ENCODE data around the gene EVI5.
A peak's percentile ranks its signal among the peaks of the same experiment; 100 is the strongest.

The EVI5 gene

GRCh38 chr1:92784639-92785500, at the start of gene EVI5:
EVI5 (minus strand) TSS chr1:92785108; CDS start chr1:92736546, 48,562 bp downstream.
- DNase-seq (ENCODE audit: low read depth in 3 of 3, low spot score in 1 of 3) = peak in 2 of 3 donors; percentile 10 to 38

DNA sequence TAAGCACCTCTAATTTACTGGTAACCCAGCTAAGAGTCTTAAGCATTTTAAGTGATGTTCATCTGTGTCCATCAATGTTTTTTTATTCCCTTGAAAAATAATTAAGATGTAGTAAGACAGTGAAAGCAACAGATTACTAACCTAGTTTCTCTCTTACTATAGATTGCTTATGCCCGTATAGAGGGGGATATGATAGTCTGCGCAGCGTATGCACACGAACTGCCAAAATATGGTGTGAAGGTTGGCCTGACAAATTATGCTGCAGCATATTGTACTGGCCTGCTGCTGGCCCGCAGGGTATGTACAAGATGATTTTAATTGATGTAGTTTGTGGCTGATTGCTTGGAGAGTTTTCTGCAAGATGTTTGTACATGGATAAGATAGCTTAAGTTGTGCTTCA, 49.7 kb upstream of the EVI5 start:
- DNase-seq (ENCODE audit: low read depth in 3 of 3, low spot score in 1 of 3) = no peak

GRCh38 chr1:92833840-92834239, 48.9 kb upstream of the EVI5 start:
- DNase-seq (ENCODE audit: low read depth in 3 of 3, low spot score in 1 of 3) = no peak

DNA sequence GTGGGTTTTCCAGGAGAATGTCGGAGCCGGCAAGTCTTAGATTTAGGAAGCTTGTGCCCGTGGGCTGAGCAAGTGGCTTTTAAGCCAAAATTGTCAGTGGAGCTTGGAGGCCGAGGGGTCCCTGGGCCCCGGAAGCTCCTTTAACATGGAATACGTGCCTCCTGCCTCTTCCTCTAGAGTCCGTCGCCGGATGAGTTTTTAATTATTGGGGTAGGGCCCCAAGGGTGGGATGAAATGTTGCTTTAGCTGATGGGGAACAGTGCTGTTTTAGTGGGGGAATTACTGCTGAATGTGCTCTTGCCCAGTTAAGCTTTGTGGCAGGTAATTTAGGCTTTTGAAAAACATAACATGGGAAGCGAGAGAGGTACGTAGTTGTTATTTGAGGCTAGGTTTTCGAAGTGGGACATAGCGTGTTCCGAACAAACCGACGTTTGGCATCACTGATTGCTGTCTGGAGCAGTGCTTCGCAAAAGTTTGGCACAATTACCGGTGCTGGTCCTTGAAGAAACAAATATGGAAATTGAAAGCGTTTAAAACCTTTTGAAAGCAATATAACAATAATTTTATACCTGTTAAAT, 47.7 kb upstream of the EVI5 start:
- DNase-seq (ENCODE audit: low read depth in 3 of 3, low spot score in 1 of 3) = no peak

DNA sequence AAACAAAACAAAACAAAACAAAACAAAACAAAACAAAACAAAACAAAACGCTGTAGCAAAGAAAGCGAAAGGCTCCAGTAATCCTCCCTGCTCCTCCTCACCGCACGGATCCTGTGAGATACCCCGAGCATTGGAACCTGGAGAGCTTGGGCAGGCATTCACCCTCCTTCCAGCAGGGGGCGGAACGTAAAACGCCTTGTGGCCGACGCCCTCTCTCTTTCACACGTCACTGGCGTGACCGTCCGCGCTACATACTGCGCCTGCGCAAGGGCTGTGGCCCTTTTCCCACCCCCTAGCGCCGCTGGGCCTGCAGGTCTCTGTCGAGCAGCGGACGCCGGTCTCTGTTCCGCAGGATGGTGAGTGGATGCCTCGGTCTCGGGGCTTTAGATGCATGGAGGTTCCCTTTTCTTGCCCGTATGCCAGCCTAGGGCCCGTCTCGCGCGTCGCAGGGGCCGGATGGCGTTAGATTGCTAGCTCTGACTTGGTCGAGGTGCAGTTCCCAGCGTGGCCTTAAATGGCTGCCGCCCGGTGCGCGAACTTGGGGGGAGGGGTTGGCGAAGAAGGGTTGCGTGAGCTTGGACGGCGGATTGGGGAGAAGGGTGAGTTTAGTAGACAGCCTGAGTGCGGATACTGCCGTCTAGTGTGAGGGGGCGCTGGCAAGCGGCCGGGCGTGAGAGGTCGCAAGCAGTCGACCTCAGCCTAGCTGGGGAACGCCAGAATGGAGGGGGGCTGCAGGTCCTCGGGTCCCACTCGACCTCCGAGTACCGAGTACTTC, 47.0 kb upstream of the EVI5 start, which contains the start of gene RPL5:
RPL5 (plus strand) TSS at position 279 of the 775 bp plus-strand sequence; CDS start at position 354, 75 bp downstream.
- peak; percentile 92 to 94 (median 94) for DNase-seq (ENCODE audit: low read depth in 3 of 3, low spot score in 1 of 3)

- no peak for DNase-seq (ENCODE audit: low read depth in 3 of 3, low spot score in 1 of 3)
These were observed 46.5 kb upstream of the EVI5 start for GRCh38 chr1:92831368-92831761.

DNA sequence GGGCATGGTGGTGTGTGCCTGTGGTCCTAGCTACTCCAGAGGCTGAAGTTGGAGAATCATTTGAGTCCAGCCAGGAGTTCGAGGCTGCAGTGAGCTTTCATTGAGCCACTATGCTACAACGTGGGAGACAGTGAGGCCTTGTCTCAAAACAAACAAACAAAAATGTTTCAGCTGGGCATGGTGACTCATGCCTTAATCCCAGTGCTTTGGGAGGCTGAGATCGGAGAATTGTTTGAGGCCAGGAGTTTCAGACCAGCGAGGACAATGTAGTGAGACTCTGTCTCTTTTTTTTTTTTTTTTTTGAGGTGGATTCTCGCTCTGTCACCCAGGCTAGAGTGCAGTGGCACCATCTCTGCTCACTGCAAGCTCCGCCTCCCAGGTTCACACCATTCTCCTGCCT, 41.9 kb upstream of the EVI5 start:
- DNase-seq (ENCODE audit: low read depth in 3 of 3, low spot score in 1 of 3) = no peak

DNA sequence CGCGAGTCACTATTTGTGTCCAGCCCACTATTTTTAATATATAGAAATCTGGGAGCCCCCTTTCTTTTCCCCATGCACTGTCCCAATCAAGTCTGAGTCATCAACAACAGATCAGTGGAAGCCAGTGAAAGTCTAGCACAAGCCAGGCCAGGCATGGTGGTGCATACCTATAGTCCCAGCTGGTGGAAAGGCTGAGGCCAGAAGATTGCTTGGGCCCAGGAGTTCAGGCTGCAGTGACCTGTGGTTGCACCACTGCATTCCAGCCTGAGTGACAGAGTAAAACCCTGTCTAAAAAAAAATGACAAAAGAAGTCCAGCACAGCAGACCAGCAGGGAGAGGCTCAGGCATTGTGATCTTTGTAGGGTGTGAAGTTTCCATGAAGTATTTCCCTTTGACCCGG, 38.0 kb upstream of the EVI5 start:
- no peak for DNase-seq (ENCODE audit: low read depth in 3 of 3, low spot score in 1 of 3)

DNA sequence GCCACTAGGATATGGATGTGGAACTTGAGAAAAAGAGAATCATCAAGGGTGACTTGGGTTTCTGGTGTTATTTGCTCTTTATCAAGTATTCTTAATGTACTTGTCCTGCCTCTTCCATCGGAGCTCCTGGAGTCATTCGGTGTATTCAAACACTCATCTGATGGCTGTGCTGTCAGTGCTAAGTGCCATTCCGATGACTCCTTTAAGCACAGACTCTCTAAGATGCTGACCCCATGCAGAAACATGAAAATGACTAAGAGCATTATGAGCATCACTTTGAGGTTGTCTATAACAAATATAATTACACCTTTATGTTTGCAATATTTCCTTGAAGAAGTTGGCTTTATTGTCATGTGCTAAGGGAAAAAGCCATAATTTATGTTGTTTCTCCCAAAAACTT, 35.6 kb upstream of the EVI5 start:
- DNase-seq (ENCODE audit: low read depth in 3 of 3, low spot score in 1 of 3) = no peak

DNA sequence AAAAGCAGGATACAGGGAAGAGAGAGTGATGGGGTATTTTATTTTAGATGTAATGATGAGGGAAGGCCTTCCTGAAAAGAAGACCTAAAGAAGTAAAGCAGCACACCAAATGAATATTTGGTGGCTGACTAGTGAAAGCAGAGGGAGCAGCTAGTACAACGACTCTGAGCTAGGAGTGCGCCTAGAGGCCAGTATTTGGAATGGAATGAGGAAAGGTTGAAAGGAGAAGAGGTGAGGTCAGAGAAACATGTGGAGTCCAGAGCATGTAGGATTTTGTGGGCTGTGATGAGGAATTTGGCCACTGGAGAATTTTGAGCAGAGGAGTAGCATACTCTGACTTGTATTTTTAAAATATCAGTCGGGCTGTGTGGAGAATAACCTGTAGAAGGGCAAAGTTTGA, 35.1 kb upstream of the EVI5 start:
- DNase-seq (ENCODE audit: low read depth in 3 of 3, low spot score in 1 of 3) = no peak

- DNase-seq (ENCODE audit: low read depth in 3 of 3, low spot score in 1 of 3) = no peak
These were observed 33.3 kb upstream of the EVI5 start for GRCh38 chr1:92817986-92818764.

GRCh38 chr1:92817137-92817697, 32.3 kb upstream of the EVI5 start:
- DNase-seq (ENCODE audit: low read depth in 3 of 3, low spot score in 1 of 3) = no peak

GRCh38 chr1:92816732-92817131, 31.8 kb upstream of the EVI5 start:
- no peak for DNase-seq (ENCODE audit: low read depth in 3 of 3, low spot score in 1 of 3)

- no peak for DNase-seq (ENCODE audit: low read depth in 3 of 3, low spot score in 1 of 3)
These were observed 23.5 kb upstream of the EVI5 start for GRCh38 chr1:92808381-92808780.

DNA sequence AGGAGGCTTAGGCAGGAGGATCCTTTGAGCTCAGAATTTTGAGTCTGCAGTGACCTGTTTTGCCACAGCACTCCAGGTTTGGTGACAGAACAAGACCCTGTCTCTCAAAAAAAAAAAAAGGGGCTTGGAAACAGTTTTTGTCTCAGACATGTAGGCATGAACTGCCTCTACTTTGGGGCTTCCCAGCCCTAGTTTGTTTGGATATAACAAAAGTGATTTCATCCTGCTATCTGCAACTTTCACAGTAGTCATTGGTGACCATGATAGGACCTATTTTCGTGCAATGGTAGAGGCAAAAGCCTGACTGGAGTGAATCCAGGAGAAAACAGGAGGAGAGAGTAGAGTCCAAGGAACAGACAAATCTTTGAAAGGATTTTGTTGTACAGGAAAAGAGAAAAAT, 20.3 kb upstream of the EVI5 start:
- DNase-seq (ENCODE audit: low read depth in 3 of 3, low spot score in 1 of 3) = no peak

GRCh38 chr1:92804721-92805201, 19.9 kb upstream of the EVI5 start:
- no peak for DNase-seq (ENCODE audit: low read depth in 3 of 3, low spot score in 1 of 3)

GRCh38 chr1:92803140-92803887, 18.4 kb upstream of the EVI5 start:
- no peak for DNase-seq (ENCODE audit: low read depth in 3 of 3, low spot score in 1 of 3)

DNA sequence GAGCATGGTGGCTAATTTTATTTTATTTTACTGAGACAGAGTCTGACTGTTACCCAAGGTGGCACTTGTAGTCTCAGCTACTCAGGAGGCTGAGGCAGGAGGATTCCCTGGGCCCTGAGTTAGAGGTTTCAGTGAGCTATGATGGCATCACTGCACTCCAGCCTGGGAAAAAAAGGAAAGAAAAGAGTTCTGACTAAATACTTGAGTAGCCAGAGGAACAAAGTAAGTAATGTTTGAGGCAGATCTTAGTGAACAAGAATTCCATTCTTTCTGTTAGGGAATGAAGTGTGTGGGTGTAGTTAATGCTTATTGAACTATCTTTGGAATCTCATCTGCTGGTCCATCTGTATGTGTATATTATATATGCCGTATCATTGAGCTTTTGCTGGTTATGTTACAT, 13.1 kb upstream of the EVI5 start:
- DNase-seq (ENCODE audit: low read depth in 3 of 3, low spot score in 1 of 3) = no peak

DNA sequence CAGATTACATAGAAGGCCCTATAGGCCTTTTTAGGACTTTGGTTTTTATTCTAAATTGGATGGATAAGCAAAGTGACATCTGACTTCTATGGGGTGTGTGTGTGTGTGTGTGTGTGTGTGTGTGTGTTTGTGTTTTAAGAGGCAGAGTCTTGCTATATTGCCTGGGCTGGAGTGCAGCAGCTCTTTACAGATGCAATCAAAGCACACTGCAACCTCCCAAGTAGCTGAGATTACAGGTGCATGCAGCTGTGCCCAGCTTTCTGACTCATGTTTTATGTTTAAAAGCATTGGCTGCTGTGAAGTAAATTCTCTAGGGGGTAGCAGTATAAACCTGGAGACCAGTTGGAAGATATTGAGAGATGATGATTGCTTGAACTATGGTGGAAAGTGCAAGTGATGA, 12.4 kb upstream of the EVI5 start:
- no peak for DNase-seq (ENCODE audit: low read depth in 3 of 3, low spot score in 1 of 3)

GRCh38 chr1:92795166-92795565, 10.3 kb upstream of the EVI5 start:
- no peak for DNase-seq (ENCODE audit: low read depth in 3 of 3, low spot score in 1 of 3)
